ENCODE data around the gene CRHR2.

CRHR2 gene

GRCh38 chr7:30618080-30618676, 64.1 kb downstream of the CRHR2 start:
- no peak for DNase-seq (ENCODE audit: low read depth in 2 of 2)

- no peak for DNase-seq (ENCODE audit: low read depth in 2 of 2)
These were observed 64.9 kb downstream of the CRHR2 start for GRCh38 chr7:30617359-30617758.

GRCh38 chr7:30616318-30616717, 65.9 kb downstream of the CRHR2 start:
- DNase-seq (ENCODE audit: low read depth in 2 of 2): no peak

GRCh38 chr7:30613366-30614325, 68.6 kb downstream of the CRHR2 start:
- no peak for DNase-seq (ENCODE audit: low read depth in 2 of 2)

- DNase-seq (ENCODE audit: low read depth in 2 of 2): no peak
These were observed 69.5 kb downstream of the CRHR2 start for GRCh38 chr7:30612658-30613265.

GRCh38 chr7:30605832-30606231, 76.4 kb downstream of the CRHR2 start:
- DNase-seq (ENCODE audit: low read depth in 2 of 2): no peak

- DNase-seq (ENCODE audit: low read depth in 2 of 2): no peak
These were observed 77.4 kb downstream of the CRHR2 start for GRCh38 chr7:30604901-30605300.

Data from stimulated activated CD8-positive, alpha-beta memory T cell treated with anti-CD3 and anti-CD28 coated beads, Interleukin-2, amount 100 ng/mL, for 1 hour (primary cell).